OCI-LY1 (cell line): ENCODE data around the gene MTM1.

Experiments used
- H2AFZ ChIP-seq: fragments of 200-600 bp; sonication (generic), shearing (Covaris generic); 2 replicates; pipeline ENCODE4 v1.6.0; 2014; ENCODE audit warnings: antibody characterized with exemption, mild to moderate bottlenecking, low read length
- H3F3A ChIP-seq: fragments of 200-600 bp; sonication (generic), shearing (Covaris generic); 2 replicates; pipeline ENCODE4 v1.6.0; 2014; ENCODE audit warnings: mild to moderate bottlenecking, antibody characterized with exemption, low read length, moderate library complexity; ENCODE audit not compliant: insufficient read depth
- H3K27ac ChIP-seq: fragments of 200-600 bp; sonication (generic); 2 replicates; pipeline ENCODE4 v1.5.1; 2014; ENCODE audit warnings: low read length, mixed run types, mild to moderate bottlenecking, low read depth; ENCODE audit not compliant: poor library complexity, severe bottlenecking
- H3K27me3 ChIP-seq: fragments of 200-600 bp; sonication (generic); 2 replicates; pipeline ENCODE4 v1.6.0; 2014; ENCODE audit warnings: antibody characterized with exemption, mild to moderate bottlenecking, low read length, moderate library complexity; ENCODE audit not compliant: insufficient read depth
- H3K36me3 ChIP-seq: fragments of 200-600 bp; sonication (generic); 2 replicates; pipeline ENCODE4 v1.6.1; 2014; ENCODE audit warnings: mild to moderate bottlenecking, antibody characterized with exemption, low read length, moderate library complexity, mixed read lengths; ENCODE audit not compliant: insufficient read depth
- H3K4me1 ChIP-seq: fragments of 200-600 bp; sonication (generic); 2 replicates; pipeline ENCODE4 v1.5.1; 2014; ENCODE audit warnings: mild to moderate bottlenecking, low read length, moderate library complexity; ENCODE audit not compliant: insufficient read depth, severe bottlenecking
- H3K4me2 ChIP-seq: fragments of 200-600 bp; sonication (generic), shearing (Covaris generic); 2 replicates; pipeline ENCODE4 v1.6.1; 2014; ENCODE audit warnings: low read length
- H3K4me3 ChIP-seq: fragments of 200-600 bp; sonication (generic); 2 replicates; pipeline ENCODE4 v1.5.1; 2014; ENCODE audit warnings: low read length, low read depth, mild to moderate bottlenecking, mixed read lengths; ENCODE audit not compliant: poor library complexity, severe bottlenecking
- H3K79me2 ChIP-seq: fragments of 200-600 bp; shearing (Covaris generic); 2 replicates; pipeline ENCODE4 v1.6.1; 2016; ENCODE audit warnings: mixed run types, low read length, mixed read lengths; ENCODE audit not compliant: insufficient read depth
- H3K9ac ChIP-seq: fragments of 200-600 bp; sonication (generic), shearing (Covaris generic); 2 replicates; pipeline ENCODE4 v1.6.1; 2014; ENCODE audit warnings: mild to moderate bottlenecking, low read length, mixed read lengths
- H3K9me2 ChIP-seq: fragments of 200-600 bp; sonication (generic), shearing (Covaris generic); 2 replicates; pipeline ENCODE4 v1.6.1; 2014; ENCODE audit warnings: low read depth, mild to moderate bottlenecking, low read length, mixed read lengths
- H3K9me3 ChIP-seq: fragments of 200-600 bp; shearing (Covaris generic); 2 replicates; pipeline ENCODE4 v1.6.1; 2014; ENCODE audit warnings: low read length, mixed read lengths
- H4K20me1 ChIP-seq: fragments of 200-600 bp; sonication (generic), shearing (Covaris generic); 2 replicates; pipeline ENCODE4 v1.6.0; 2016; ENCODE audit warnings: mild to moderate bottlenecking, low read length; ENCODE audit not compliant: insufficient read depth
- EZH2 ChIP-seq: fragments of 200-600 bp; sonication (generic), shearing (Covaris generic); IDR thresholded peaks from 2 replicates; pipeline ENCODE4 v1.8.0; 2017; ENCODE audit warnings: borderline replicate concordance, mixed run types, mild to moderate bottlenecking, antibody characterized with exemption, low read length, moderate library complexity, mixed read lengths
- TF ChIP-seq, protein P1 (sequence below): fragments of 200-600 bp; sonication (generic), shearing (Covaris generic); IDR thresholded peaks from 2 replicates; pipeline ENCODE4 v1.5.1; 2017; ENCODE audit warnings: mild to moderate bottlenecking, antibody characterized with exemption, low read length, moderate library complexity, mixed read lengths

The MTM1 gene

DNA sequence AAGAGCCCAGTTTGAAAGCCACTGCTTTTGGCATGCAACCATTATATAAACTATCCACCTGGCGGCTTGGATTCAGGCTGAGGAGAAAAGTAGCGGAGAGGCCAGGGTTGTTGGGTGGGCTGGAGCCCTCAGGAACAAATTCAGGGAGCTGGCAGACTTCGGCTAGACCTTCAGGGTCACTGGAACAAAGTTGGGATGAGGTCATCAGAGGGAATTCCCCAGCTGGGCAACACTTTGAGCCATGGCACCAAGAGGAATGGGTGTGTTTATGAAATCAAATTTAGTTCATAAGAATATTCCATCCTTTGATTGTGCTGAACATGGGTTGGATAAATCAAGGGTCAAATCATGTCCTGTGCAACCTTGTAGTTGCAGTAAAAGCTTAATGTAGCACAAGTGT is 146.8 kb downstream of the MTM1 start:
- Histone ChIP-seq H3K9me2 (no peaks in the 10 kb centered on the region), H2AFZ (no peak overlapping the region), H4K20me1 (no peaks in the 10 kb centered on the region), H3K4me2 (no peak overlapping the region), H3K27ac (no peak overlapping the region), H3F3A (no peaks in the 10 kb centered on the region), H3K4me3 (no peak overlapping the region), H3K4me1 (peaks cover 14% of the 10 kb centered on the region), H3K9ac (no peak overlapping the region), H3K36me3 (peaks cover 5% of the 10 kb centered on the region; the same call in 1 of the 2 replicates), H3K9me3 (no peaks in the 10 kb centered on the region), H3K27me3 (no peaks in the 10 kb centered on the region), H3K79me2 (peaks cover 10% of the 10 kb centered on the region; the same call in 1 of the 2 replicates)
- TF ChIP-seq, protein P1, sequence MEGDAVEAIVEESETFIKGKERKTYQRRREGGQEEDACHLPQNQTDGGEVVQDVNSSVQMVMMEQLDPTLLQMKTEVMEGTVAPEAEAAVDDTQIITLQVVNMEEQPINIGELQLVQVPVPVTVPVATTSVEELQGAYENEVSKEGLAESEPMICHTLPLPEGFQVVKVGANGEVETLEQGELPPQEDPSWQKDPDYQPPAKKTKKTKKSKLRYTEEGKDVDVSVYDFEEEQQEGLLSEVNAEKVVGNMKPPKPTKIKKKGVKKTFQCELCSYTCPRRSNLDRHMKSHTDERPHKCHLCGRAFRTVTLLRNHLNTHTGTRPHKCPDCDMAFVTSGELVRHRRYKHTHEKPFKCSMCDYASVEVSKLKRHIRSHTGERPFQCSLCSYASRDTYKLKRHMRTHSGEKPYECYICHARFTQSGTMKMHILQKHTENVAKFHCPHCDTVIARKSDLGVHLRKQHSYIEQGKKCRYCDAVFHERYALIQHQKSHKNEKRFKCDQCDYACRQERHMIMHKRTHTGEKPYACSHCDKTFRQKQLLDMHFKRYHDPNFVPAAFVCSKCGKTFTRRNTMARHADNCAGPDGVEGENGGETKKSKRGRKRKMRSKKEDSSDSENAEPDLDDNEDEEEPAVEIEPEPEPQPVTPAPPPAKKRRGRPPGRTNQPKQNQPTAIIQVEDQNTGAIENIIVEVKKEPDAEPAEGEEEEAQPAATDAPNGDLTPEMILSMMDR: no peak
- no peak for TF ChIP-seq EZH2

DNA sequence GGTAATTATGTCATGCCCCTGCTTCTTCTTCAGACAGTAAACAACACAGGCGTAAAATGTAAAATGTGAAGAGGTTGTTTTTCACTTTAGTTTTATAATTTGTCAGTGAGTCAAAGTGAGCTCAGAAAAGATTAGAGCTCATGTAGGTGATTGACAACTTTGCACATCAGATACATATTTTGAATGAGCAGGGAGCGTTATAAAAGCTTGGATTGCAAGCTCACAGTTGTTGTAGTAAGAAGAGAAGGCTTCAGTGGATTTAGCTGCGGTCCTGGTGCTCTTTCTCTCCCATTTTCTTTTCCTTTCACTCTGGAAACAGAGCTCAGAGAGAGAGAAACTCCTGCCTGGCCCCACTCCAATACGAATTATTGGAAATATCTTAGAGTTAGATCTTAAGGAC is 151.2 kb downstream of the MTM1 start:
- Histone ChIP-seq H3K4me2 (no peak overlapping the region), H3K9me2 (no peaks in the 10 kb centered on the region), H2AFZ (no peak overlapping the region), H3K27ac (no peak overlapping the region), H3K79me2 (peaks cover 5% of the 10 kb centered on the region; the same call in 1 of the 2 replicates), H3K9ac (no peak overlapping the region), H3K27me3 (no peaks in the 10 kb centered on the region), H3K4me1 (no peaks in the 10 kb centered on the region), H4K20me1 (no peaks in the 10 kb centered on the region), H3K9me3 (0 out of 2 replicates have a peak, but pooled peaks cover 3% of the 10 kb centered on the region), H3F3A (no peaks in the 10 kb centered on the region), H3K4me3 (no peak overlapping the region), H3K36me3 (peaks cover 17% of the 10 kb centered on the region; the same call in 1 of the 2 replicates)
- TF ChIP-seq EZH2: no peak
- TF ChIP-seq, protein P1: no peak
